Measurements from ENCODE around the gene JMJD7.

GRCh38 chr15:41851167-41851523 lies 23.3 kb downstream of the JMJD7 start:
- no peak for TF ChIP-seq CTCF (IDR thresholded peaks at IDR 0.05)
- TF ChIP-seq POLR2A (IDR thresholded peaks at IDR 0.05): no peak
